ENCODE measurements around the gene TSPYL1. TPM values are rescaled to one million over a fixed set of nuclear protein-coding genes. Genes with fewer than 3 reads are reported as not detected.

TSPYL1 gene
- total RNA-seq, 1 donor from 2014 or later = 90.2 TPM

- Mint-ChIP-seq H3K36me3 (peaks cover 4% of the 10 kb centered on the region), H3K4me3 (no peak overlapping the region), H3K27ac (no peak overlapping the region), H3K9me3 (no peaks in the 10 kb centered on the region), H3K27me3 (no peaks in the 10 kb centered on the region), H3K4me1 (ENCODE audit: unreplicated experiment) (peaks cover 7% of the 10 kb centered on the region)
- no peak for DNase-seq (ENCODE audit: extremely low spot score, unreplicated experiment)
- no peak for TF ChIP-seq CTCF (conservative IDR thresholded peaks at IDR 0.05)
Measured at GRCh38 chr6:116298273-116298672, 18.5 kb upstream of the TSPYL1 start.

GRCh38 chr6:116292553-116292952 is 12.8 kb upstream of the TSPYL1 start:
- H3K36me3 Mint-ChIP-seq = no peaks in the 10 kb centered on the region
- H3K4me3 Mint-ChIP-seq = no peak overlapping the region
- TF ChIP-seq CTCF (conservative IDR thresholded peaks at IDR 0.05) = no peak
- no peak for DNase-seq (ENCODE audit: extremely low spot score, unreplicated experiment)
- no peaks in the 10 kb centered on the region for H3K27me3 Mint-ChIP-seq
- no peaks in the 10 kb centered on the region for H3K4me1 Mint-ChIP-seq (ENCODE audit: unreplicated experiment)
- H3K9me3 Mint-ChIP-seq = no peaks in the 10 kb centered on the region
- no peak overlapping the region for H3K27ac Mint-ChIP-seq

- H3K4me3 Mint-ChIP-seq = no peak overlapping the region
- no peaks in the 10 kb centered on the region for H3K9me3 Mint-ChIP-seq
- no peak overlapping the region for H3K27ac Mint-ChIP-seq
- no peaks in the 10 kb centered on the region for H3K36me3 Mint-ChIP-seq
- H3K27me3 Mint-ChIP-seq = no peaks in the 10 kb centered on the region
- no peak for TF ChIP-seq CTCF (conservative IDR thresholded peaks at IDR 0.05)
- no peaks in the 10 kb centered on the region for H3K4me1 Mint-ChIP-seq (ENCODE audit: unreplicated experiment)
- DNase-seq (ENCODE audit: extremely low spot score, unreplicated experiment) = no peak
Measured at GRCh38 chr6:116291701-116292396, 12.1 kb upstream of the TSPYL1 start.

- no peaks in the 10 kb centered on the region for H3K4me1 Mint-ChIP-seq (ENCODE audit: unreplicated experiment)
- no peak overlapping the region for H3K4me3 Mint-ChIP-seq
- TF ChIP-seq CTCF (conservative IDR thresholded peaks at IDR 0.05) = no peak
- H3K27me3 Mint-ChIP-seq = no peaks in the 10 kb centered on the region
- no peak for DNase-seq (ENCODE audit: extremely low spot score, unreplicated experiment)
- H3K9me3 Mint-ChIP-seq = no peaks in the 10 kb centered on the region
- no peak overlapping the region for H3K27ac Mint-ChIP-seq
- no peaks in the 10 kb centered on the region for H3K36me3 Mint-ChIP-seq
Measured at GRCh38 chr6:116290799-116291198, 11.1 kb upstream of the TSPYL1 start.

GRCh38 chr6:116289876-116290275 is 10.1 kb upstream of the TSPYL1 start:
- H3K36me3 Mint-ChIP-seq = no peaks in the 10 kb centered on the region
- no peak for TF ChIP-seq CTCF (conservative IDR thresholded peaks at IDR 0.05)
- DNase-seq (ENCODE audit: extremely low spot score, unreplicated experiment) = no peak

More at GRCh38 chr6:116289876-116290275, 10.1 kb upstream of the TSPYL1 start:
- no peaks in the 10 kb centered on the region for H3K9me3 Mint-ChIP-seq
- no peak overlapping the region for H3K27ac Mint-ChIP-seq
- no peak overlapping the region for H3K4me3 Mint-ChIP-seq
- H3K4me1 Mint-ChIP-seq (ENCODE audit: unreplicated experiment) = no peaks in the 10 kb centered on the region
- H3K27me3 Mint-ChIP-seq = no peaks in the 10 kb centered on the region
